ENCODE measurements around the gene PRKAA1.

PRKAA1 gene

DNA sequence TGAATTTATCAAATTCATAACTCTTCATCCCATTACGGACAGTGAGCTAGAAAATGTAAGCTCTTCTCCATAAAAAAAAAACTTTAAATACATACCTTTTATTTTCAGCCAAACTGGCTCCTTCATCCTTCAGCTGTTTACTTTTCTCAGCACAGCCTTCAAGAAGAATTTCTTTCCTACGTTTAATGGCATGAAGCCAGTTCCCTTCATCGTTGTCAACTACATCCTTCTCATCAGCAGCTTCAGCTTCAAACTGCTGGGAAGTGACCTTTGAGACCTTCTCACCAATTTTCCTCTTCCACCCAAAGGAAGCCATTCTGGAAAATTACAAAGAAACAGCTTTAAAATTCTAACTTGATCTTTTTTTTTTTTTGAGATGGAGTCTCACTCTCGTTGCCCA, 51.5 kb downstream of the PRKAA1 start:
- no peak overlapping the region for H3K4me3 ChIP-seq (ENCODE audit: low read length in 2 of 2)
- H2BK5ac ChIP-seq (ENCODE audit: low read length) = no peak overlapping the region
- H3K23ac ChIP-seq (ENCODE audit: low read depth, low read length, poor library complexity) = no peak overlapping the region
- H3K9me3 ChIP-seq (replicated peaks in 1 of 2; ENCODE audit: control insufficient read depth in 2 of 2, insufficient read depth in 1 of 2, low read depth in 1 of 2, low read length in 2 of 2) = peaks cover 0 to 5% of the 10 kb centered on the region in 2 donors
- no peak overlapping the region for H3K4me2 ChIP-seq (ENCODE audit: insufficient read depth, low read length, poor library complexity, severe bottlenecking)
- no peak overlapping the region for H2BK120ac ChIP-seq (ENCODE audit: low read depth, low read length)
- H3K9ac ChIP-seq (ENCODE audit: low read depth, low read length, poor library complexity) = no peak overlapping the region
- no peak overlapping the region for H3K4ac ChIP-seq (ENCODE audit: low read length)
- H2BK15ac ChIP-seq (ENCODE audit: low read length) = no peak overlapping the region
- no peaks in the 10 kb centered on the region for H3K27me3 ChIP-seq (ENCODE audit: control insufficient read depth in 3 of 3, insufficient read depth in 3 of 3, low read depth in 1 of 3, low read length in 3 of 3)
- no peaks in the 10 kb centered on the region for H3K4me1 ChIP-seq (ENCODE audit: control insufficient read depth in 2 of 2, insufficient read depth in 1 of 2, low read depth in 1 of 2, low read length in 2 of 2)
- H3K36me3 ChIP-seq (replicated peaks in 1 of 2; ENCODE audit: control insufficient read depth in 2 of 2, insufficient read depth in 2 of 2, low read length in 2 of 2) = peaks cover 0 to 35% of the 10 kb centered on the region in 2 donors
- no peak overlapping the region for H4K8ac ChIP-seq (ENCODE audit: low read depth, low read length)
- no peak overlapping the region for H3K14ac ChIP-seq (ENCODE audit: low read length)
- H3K27ac ChIP-seq (replicated peaks; ENCODE audit: low read length) = no peak overlapping the region
- no peak overlapping the region for H4K91ac ChIP-seq (ENCODE audit: low read depth, low read length, poor library complexity)
- H3K79me1 ChIP-seq (ENCODE audit: low read depth, low read length) = peaks cover 2% of the 10 kb centered on the region
- no peak for DNase-seq (ENCODE audit: low spot score)
- no peak overlapping the region for H2AK5ac ChIP-seq (ENCODE audit: low read depth, low read length)
- no CpG with 5 or more reads among the region's 4 CpGs for WGBS, 2 donors (ENCODE audit: extremely low coverage in 2 of 2, insufficient read length in 2 of 2, insufficient replicate concordance in 1 of 2)
- no peak overlapping the region for H2AFZ ChIP-seq (ENCODE audit: low read length)
- H3K18ac ChIP-seq (ENCODE audit: low read length) = no peak overlapping the region
- no peak overlapping the region for H2BK12ac ChIP-seq (ENCODE audit: low read length)

DNA sequence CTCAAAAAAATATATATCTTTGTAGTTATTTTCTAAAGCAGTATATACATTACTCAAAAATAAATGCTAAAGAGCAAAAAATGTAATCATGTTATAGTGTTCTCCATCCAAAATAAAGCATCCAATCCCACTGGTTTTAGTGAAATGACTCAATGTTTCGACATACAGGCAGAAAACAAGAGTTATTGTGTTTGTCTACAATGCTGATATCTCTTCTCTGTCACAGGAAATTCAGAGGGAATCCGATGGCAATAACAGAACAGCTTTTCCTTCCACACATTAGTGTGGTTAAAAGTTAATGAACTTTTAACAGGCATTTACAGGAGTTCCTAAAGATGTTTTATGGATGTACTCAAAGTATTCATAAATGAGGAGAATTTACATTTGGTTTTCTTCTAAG, 54.4 kb downstream of the PRKAA1 start:
- no peak overlapping the region for H3K9ac ChIP-seq (ENCODE audit: low read depth, low read length, poor library complexity)
- no peak overlapping the region for H4K91ac ChIP-seq (ENCODE audit: low read depth, low read length, poor library complexity)
- no peaks in the 10 kb centered on the region for H3K4me1 ChIP-seq (ENCODE audit: control insufficient read depth in 2 of 2, insufficient read depth in 1 of 2, low read depth in 1 of 2, low read length in 2 of 2)
- DNase-seq (ENCODE audit: low spot score) = no peak
- H2BK5ac ChIP-seq (ENCODE audit: low read length) = no peak overlapping the region
- peaks cover 1 to 21% of the 10 kb centered on the region in 2 donors for H3K9me3 ChIP-seq (replicated peaks in 1 of 2; ENCODE audit: control insufficient read depth in 2 of 2, insufficient read depth in 1 of 2, low read depth in 1 of 2, low read length in 2 of 2)
- no peak overlapping the region for H4K8ac ChIP-seq (ENCODE audit: low read depth, low read length)
- no peak overlapping the region for H2BK15ac ChIP-seq (ENCODE audit: low read length)
- no peak overlapping the region for H3K4me2 ChIP-seq (ENCODE audit: insufficient read depth, low read length, poor library complexity, severe bottlenecking)
- no peak overlapping the region for H2AFZ ChIP-seq (ENCODE audit: low read length)
- H3K27ac ChIP-seq (replicated peaks; ENCODE audit: low read length) = no peak overlapping the region
- no peak overlapping the region for H3K14ac ChIP-seq (ENCODE audit: low read length)
- H3K36me3 ChIP-seq (replicated peaks in 1 of 2; ENCODE audit: control insufficient read depth in 2 of 2, insufficient read depth in 2 of 2, low read length in 2 of 2) = peaks cover 8 to 61% of the 10 kb centered on the region in 2 donors
- no peak overlapping the region for H3K18ac ChIP-seq (ENCODE audit: low read length)
- no peak overlapping the region for H2AK5ac ChIP-seq (ENCODE audit: low read depth, low read length)
- H2BK12ac ChIP-seq (ENCODE audit: low read length) = no peak overlapping the region
- WGBS, 2 donors (ENCODE audit: extremely low coverage in 2 of 2, insufficient read length in 2 of 2, insufficient replicate concordance in 1 of 2) = no CpG with 5 or more reads among the region's 2 CpGs
- no peaks in the 10 kb centered on the region for H3K27me3 ChIP-seq (ENCODE audit: control insufficient read depth in 3 of 3, insufficient read depth in 3 of 3, low read depth in 1 of 3, low read length in 3 of 3)
- H3K23ac ChIP-seq (ENCODE audit: low read depth, low read length, poor library complexity) = no peak overlapping the region
- peaks cover 2% of the 10 kb centered on the region for H3K79me1 ChIP-seq (ENCODE audit: low read depth, low read length)
- no peak overlapping the region for H2BK120ac ChIP-seq (ENCODE audit: low read depth, low read length)
- no peak overlapping the region for H3K4me3 ChIP-seq (ENCODE audit: low read length in 2 of 2)
- no peak overlapping the region for H3K4ac ChIP-seq (ENCODE audit: low read length)

DNA sequence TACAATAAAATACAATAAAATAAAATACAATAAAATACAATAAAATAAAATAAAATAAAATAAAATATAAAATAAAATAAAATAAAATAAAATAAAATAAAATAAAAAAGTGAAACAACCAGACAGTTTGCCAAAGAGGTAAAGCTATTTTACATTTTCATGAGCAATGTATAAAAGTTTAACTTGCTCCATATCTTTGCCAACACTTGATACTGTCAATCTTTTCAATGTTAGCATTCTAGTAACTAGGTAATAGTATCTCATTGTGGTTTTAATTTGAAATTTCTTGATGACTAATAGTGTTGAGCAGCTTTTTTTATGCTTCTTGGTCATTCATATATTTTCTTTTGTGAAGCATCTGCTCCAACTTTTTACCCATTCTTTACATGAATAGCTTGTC, 59.7 kb downstream of the PRKAA1 start:
- Histone ChIP-seq H2BK15ac (ENCODE audit: low read length) (no peak overlapping the region), H4K91ac (ENCODE audit: low read depth, low read length, poor library complexity) (no peak overlapping the region), H3K27ac (replicated peaks; ENCODE audit: low read length) (no peak overlapping the region), H2AK5ac (ENCODE audit: low read depth, low read length) (no peak overlapping the region), H3K4me2 (ENCODE audit: insufficient read depth, low read length, poor library complexity, severe bottlenecking) (no peak overlapping the region), H3K23ac (ENCODE audit: low read depth, low read length, poor library complexity) (no peak overlapping the region), H3K14ac (ENCODE audit: low read length) (no peak overlapping the region), H3K9me3 (replicated peaks in 1 of 2; ENCODE audit: control insufficient read depth in 2 of 2, insufficient read depth in 1 of 2, low read depth in 1 of 2, low read length in 2 of 2) (peaks cover 1 to 23% of the 10 kb centered on the region in 2 donors), H2BK12ac (ENCODE audit: low read length) (no peak overlapping the region), H3K4me3 (ENCODE audit: low read length in 2 of 2) (no peak overlapping the region), H3K36me3 (replicated peaks in 1 of 2; ENCODE audit: control insufficient read depth in 2 of 2, insufficient read depth in 2 of 2, low read length in 2 of 2) (peaks cover 8 to 38% of the 10 kb centered on the region in 2 donors), H3K27me3 (ENCODE audit: control insufficient read depth in 3 of 3, insufficient read depth in 3 of 3, low read depth in 1 of 3, low read length in 3 of 3) (no peaks in the 10 kb centered on the region), H3K4me1 (ENCODE audit: control insufficient read depth in 2 of 2, insufficient read depth in 1 of 2, low read depth in 1 of 2, low read length in 2 of 2) (no peaks in the 10 kb centered on the region), H3K4ac (ENCODE audit: low read length) (no peak overlapping the region), H3K79me1 (ENCODE audit: low read depth, low read length) (no peaks in the 10 kb centered on the region), H4K8ac (ENCODE audit: low read depth, low read length) (no peak overlapping the region), H2BK120ac (ENCODE audit: low read depth, low read length) (no peak overlapping the region), H2AFZ (ENCODE audit: low read length) (no peak overlapping the region), H3K9ac (ENCODE audit: low read depth, low read length, poor library complexity) (no peak overlapping the region), H2BK5ac (ENCODE audit: low read length) (no peak overlapping the region), H3K18ac (ENCODE audit: low read length) (no peak overlapping the region)
- DNase-seq (ENCODE audit: low spot score) = no peak

DNA sequence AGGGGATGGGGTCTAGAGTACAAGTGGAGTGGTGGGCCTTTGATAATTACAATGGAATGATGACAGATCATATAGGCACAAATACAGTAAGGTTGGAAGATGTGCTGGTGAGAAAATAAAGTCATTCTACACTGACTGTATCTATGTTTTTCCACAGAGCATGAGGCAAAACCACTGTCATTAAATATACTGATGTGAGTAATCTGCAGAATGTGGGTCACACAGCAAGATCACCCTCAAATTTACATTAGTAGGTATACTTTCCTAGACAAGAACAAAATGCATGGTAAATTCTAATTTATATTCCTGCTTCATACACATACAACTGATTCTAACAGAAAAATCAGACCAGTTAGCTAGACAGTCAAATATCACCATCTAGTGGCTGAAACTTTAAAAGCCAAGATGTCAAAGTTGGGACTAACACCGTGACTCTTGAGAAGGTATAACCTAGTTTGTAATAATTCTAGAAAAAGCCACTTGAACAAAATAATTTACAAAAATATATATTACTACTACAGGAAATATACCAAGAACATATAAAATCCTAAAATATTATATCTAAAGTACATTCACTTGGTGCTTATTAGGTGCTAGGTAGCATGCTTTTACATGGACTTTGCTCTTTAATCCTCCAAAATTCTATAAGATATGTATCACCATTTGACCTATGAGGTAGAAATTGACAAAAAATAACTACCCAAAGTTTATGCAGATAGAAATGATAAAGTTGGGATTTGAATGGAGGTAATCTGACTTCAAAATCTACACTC, 61.9 kb downstream of the PRKAA1 start:
- peaks cover 5 to 25% of the 10 kb centered on the region in 2 donors for H3K36me3 ChIP-seq (replicated peaks in 1 of 2; ENCODE audit: control insufficient read depth in 2 of 2, insufficient read depth in 2 of 2, low read length in 2 of 2)
- no peak overlapping the region for H3K4ac ChIP-seq (ENCODE audit: low read length)
- H3K14ac ChIP-seq (ENCODE audit: low read length) = no peak overlapping the region
- H2BK12ac ChIP-seq (ENCODE audit: low read length) = no peak overlapping the region
- no peak overlapping the region for H4K8ac ChIP-seq (ENCODE audit: low read depth, low read length)
- H3K23ac ChIP-seq (ENCODE audit: low read depth, low read length, poor library complexity) = no peak overlapping the region
- peaks cover 0 to 19% of the 10 kb centered on the region in 2 donors for H3K9me3 ChIP-seq (replicated peaks in 1 of 2; ENCODE audit: control insufficient read depth in 2 of 2, insufficient read depth in 1 of 2, low read depth in 1 of 2, low read length in 2 of 2)
- no peak overlapping the region for H4K91ac ChIP-seq (ENCODE audit: low read depth, low read length, poor library complexity)
- WGBS, 2 donors (ENCODE audit: extremely low coverage in 2 of 2, insufficient read length in 2 of 2, insufficient replicate concordance in 1 of 2) = no CpG with 5 or more reads among the region's 1 CpG
- no peak overlapping the region for H3K9ac ChIP-seq (ENCODE audit: low read depth, low read length, poor library complexity)
- H3K4me1 ChIP-seq (ENCODE audit: control insufficient read depth in 2 of 2, insufficient read depth in 1 of 2, low read depth in 1 of 2, low read length in 2 of 2) = no peaks in the 10 kb centered on the region
- H3K27me3 ChIP-seq (ENCODE audit: control insufficient read depth in 3 of 3, insufficient read depth in 3 of 3, low read depth in 1 of 3, low read length in 3 of 3) = no peaks in the 10 kb centered on the region
- no peak overlapping the region for H2BK5ac ChIP-seq (ENCODE audit: low read length)
- no peak overlapping the region for H3K4me3 ChIP-seq (ENCODE audit: low read length in 2 of 2)
- H2BK120ac ChIP-seq (ENCODE audit: low read depth, low read length) = no peak overlapping the region
- H2AK5ac ChIP-seq (ENCODE audit: low read depth, low read length) = no peak overlapping the region
- no peak overlapping the region for H3K18ac ChIP-seq (ENCODE audit: low read length)
- H2AFZ ChIP-seq (ENCODE audit: low read length) = no peak overlapping the region
- H3K27ac ChIP-seq (replicated peaks; ENCODE audit: low read length) = no peak overlapping the region
- peak; percentile 27 for DNase-seq (ENCODE audit: low spot score)
- no peak overlapping the region for H3K4me2 ChIP-seq (ENCODE audit: insufficient read depth, low read length, poor library complexity, severe bottlenecking)
- peaks cover 1% of the 10 kb centered on the region for H3K79me1 ChIP-seq (ENCODE audit: low read depth, low read length)
- H2BK15ac ChIP-seq (ENCODE audit: low read length) = no peak overlapping the region

All from neuronal stem cell (in vitro differentiated cells).